H9 (cell line): ENCODE data around the gene FN1. TPM values are rescaled to one million over a fixed set of nuclear protein-coding genes. Genes with fewer than 3 reads are reported as not detected.
A peak's percentile ranks its signal among the peaks of the same experiment; 100 is the strongest.

Experiments used
- DNase-seq: peaks from one replicate; pipeline ENCODE4 v3.0.0-alpha.2; 2017
- H2AFZ ChIP-seq: one replicate; pipeline ENCODE4 v1.6.1; 2013; ENCODE audit warnings: mild to moderate bottlenecking, low read length, control low read depth, moderate library complexity
- H2AK5ac ChIP-seq: 2 replicates; pipeline ENCODE4 v1.6.1; 2013; ENCODE audit warnings: low read length, control low read depth, mixed read lengths; ENCODE audit not compliant: insufficient read length
- H2BK120ac ChIP-seq: one replicate; pipeline ENCODE4 v1.6.1; 2013; ENCODE audit warnings: low read depth, mild to moderate bottlenecking, low read length, control low read depth, inconsistent platforms; ENCODE audit not compliant: poor library complexity, severe bottlenecking
- H2BK12ac ChIP-seq: 2 replicates; pipeline ENCODE4 v1.6.1; 2013; ENCODE audit warnings: low read length, control low read depth, mixed read lengths, low read depth; ENCODE audit not compliant: insufficient read length
- H2BK15ac ChIP-seq: 2 replicates; pipeline ENCODE4 v1.6.1; 2013; ENCODE audit warnings: low read depth, low read length, control low read depth
- H2BK20ac ChIP-seq: one replicate; pipeline ENCODE4 v1.6.1; 2013; ENCODE audit warnings: low read depth, mild to moderate bottlenecking, low read length, control low read depth, inconsistent platforms; ENCODE audit not compliant: poor library complexity, severe bottlenecking
- H2BK5ac ChIP-seq: 2 replicates; pipeline ENCODE4 v1.6.1; 2013; ENCODE audit warnings: low read length, control low read depth, mixed read lengths; ENCODE audit not compliant: insufficient read length
- H3K14ac ChIP-seq: 2 replicates; pipeline ENCODE4 v1.6.1; 2013; ENCODE audit warnings: low read length, control low read depth; ENCODE audit not compliant: insufficient read depth
- H3K18ac ChIP-seq: 2 replicates; pipeline ENCODE4 v1.6.1; 2013; ENCODE audit warnings: low read depth, mild to moderate bottlenecking, mixed read lengths, low read length, control low read depth; ENCODE audit not compliant: insufficient read length
- H3K23ac ChIP-seq: 2 replicates; pipeline ENCODE4 v1.6.1; 2013; ENCODE audit warnings: low read length, control low read depth, mixed read lengths, low read depth; ENCODE audit not compliant: insufficient read length
- H3K23me2 ChIP-seq: 2 replicates; pipeline ENCODE4 v1.6.1; 2013; ENCODE audit warnings: low read depth, mild to moderate bottlenecking, mixed read lengths, low read length, control low read depth; ENCODE audit not compliant: insufficient read length, poor library complexity, severe bottlenecking
- H3K27ac ChIP-seq: 2 replicates; pipeline ENCODE4 v1.5.1; 2013; ENCODE audit warnings: low read length, control low read depth, mixed read lengths, low read depth; ENCODE audit not compliant: insufficient read length
- H3K27me3 ChIP-seq: 2 replicates; pipeline ENCODE4 v1.6.1; 2013; ENCODE audit warnings: low read length, control low read depth, inconsistent platforms; ENCODE audit not compliant: insufficient read depth
- H3K4ac ChIP-seq: 2 replicates; pipeline ENCODE4 v1.6.1; 2013; ENCODE audit warnings: low read depth, mild to moderate bottlenecking, control low read depth, inconsistent platforms, low read length, moderate library complexity
- H3K4me1 ChIP-seq: 2 replicates; pipeline ENCODE4 v1.6.1; 2013; ENCODE audit warnings: low read length, control low read depth, inconsistent platforms; ENCODE audit not compliant: insufficient read depth
- H3K4me2 ChIP-seq: 2 replicates; pipeline ENCODE4 v1.6.1; 2013; ENCODE audit warnings: low read length, control low read depth, mixed read lengths; ENCODE audit not compliant: insufficient read length, insufficient read depth
- H3K56ac ChIP-seq: 2 replicates; pipeline ENCODE4 v1.6.1; 2013; ENCODE audit warnings: low read depth, mild to moderate bottlenecking, mixed read lengths, low read length, control low read depth; ENCODE audit not compliant: insufficient read length
- H3K79me1 ChIP-seq: 2 replicates; pipeline ENCODE4 v1.6.1; 2013; ENCODE audit warnings: low read depth, mild to moderate bottlenecking, moderate library complexity, low read length, control low read depth, inconsistent platforms; ENCODE audit not compliant: insufficient read depth, poor library complexity, severe bottlenecking
- H3K79me2 ChIP-seq: 2 replicates; pipeline ENCODE4 v1.6.1; 2013; ENCODE audit warnings: low read length, control low read depth, inconsistent platforms; ENCODE audit not compliant: insufficient read depth
- H3K9ac ChIP-seq: 2 replicates; pipeline ENCODE4 v1.6.1; 2013; ENCODE audit warnings: low read length, control low read depth, mixed read lengths; ENCODE audit not compliant: insufficient read length; ENCODE audit errors: extremely low read depth
- H3K9me3 ChIP-seq: one replicate; pipeline ENCODE4 v1.6.1; 2013; ENCODE audit warnings: low read depth, low read length, inconsistent platforms; ENCODE audit not compliant: control insufficient read depth
- H3T11ph ChIP-seq: one replicate; pipeline ENCODE4 v1.6.1; 2013; ENCODE audit warnings: mild to moderate bottlenecking, low read length, control low read depth, inconsistent platforms
- H4K20me1 ChIP-seq: one replicate; pipeline ENCODE4 v1.6.1; 2013; ENCODE audit not compliant: control insufficient read depth, insufficient read length, insufficient read depth
- H4K5ac ChIP-seq: 2 replicates; pipeline ENCODE4 v1.6.1; 2013; ENCODE audit warnings: low read depth, mild to moderate bottlenecking, mixed read lengths, low read length, control low read depth; ENCODE audit not compliant: insufficient read length
- H4K8ac ChIP-seq: replicated peaks from 2 replicates; pipeline ENCODE4 v1.6.1; 2013; ENCODE audit warnings: low read length, control low read depth, mixed read lengths, low read depth; ENCODE audit not compliant: insufficient read length
- H4K91ac ChIP-seq: 2 replicates; pipeline ENCODE4 v1.6.1; 2013; ENCODE audit warnings: low read depth, mild to moderate bottlenecking, moderate library complexity, mixed read lengths, low read length, control low read depth; ENCODE audit not compliant: insufficient read length
- H3K27ac Mint-ChIP-seq, 3 experiments: 2 replicates in 2 of 3; 3 replicates in 1 of 3; pipeline ENCODE4 v1.8.0; 2020 to 2021; ENCODE audit warnings: mixed read lengths in 3 of 3, mild to moderate bottlenecking in 1 of 3, moderate library complexity in 1 of 3
- H3K27me3 Mint-ChIP-seq: 2 replicates; pipeline ENCODE4 v1.8.0; 2021; ENCODE audit warnings: low read depth, mild to moderate bottlenecking, moderate library complexity, mixed read lengths
- H3K36me3 Mint-ChIP-seq, 3 experiments: 2 replicates in 2 of 3; 3 replicates in 1 of 3; pipeline ENCODE4 v1.8.0; 2020 to 2021; ENCODE audit warnings: low read depth in 3 of 3, mixed read lengths in 3 of 3; ENCODE audit not compliant: insufficient read depth in 1 of 3
- H3K4me1 Mint-ChIP-seq, 2 experiments: 2 replicates each; pipeline ENCODE4 v1.8.0; 2020; ENCODE audit warnings: mixed read lengths in 2 of 2
- H3K4me3 Mint-ChIP-seq, 2 experiments: 2 replicates in 1 of 2; 3 replicates in 1 of 2; pipeline ENCODE4 v1.8.0; 2020 to 2021; ENCODE audit warnings: mild to moderate bottlenecking in 2 of 2, mixed read lengths in 2 of 2, moderate library complexity in 1 of 2
- H3K9me3 Mint-ChIP-seq, 2 experiments: 2 replicates in 1 of 2; 3 replicates in 1 of 2; pipeline ENCODE4 v1.8.0; 2020; ENCODE audit warnings: mild to moderate bottlenecking in 2 of 2, mixed read lengths in 2 of 2, moderate library complexity in 1 of 2
- WGBS: extraction: QIAGEN DNeasy Blood & Tissue Kit; methylation state at CpG from one replicate; pipeline ENCODE4 v1.1.7; 2013; ENCODE audit warnings: missing lambda C conversion rate, low lambda C conversion rate, mixed read lengths; ENCODE audit not compliant: insufficient read length; ENCODE audit errors: extremely low coverage; 5-methylcytosine and 5-hydroxymethylcytosine counted together
- total RNA-seq: library from RNA; stranded (reverse); gene quantifications from 2 replicates; pipeline ENCODE4 v1.2.1, GENCODE V29; 2021
- TF ChIP-seq, protein P1 (sequence below): fragments of 200-600 bp; sonication (generic); conservative IDR thresholded peaks from 3 replicates; pipeline ENCODE4 v1.8.0; 2021; ENCODE audit warnings: antibody characterized with exemption, mild to moderate bottlenecking

The FN1 gene
- total RNA-seq, 1 experiment from 2014 or later: 56.0 TPM

- H3T11ph ChIP-seq: no peak overlapping the region
- H3K27me3 Mint-ChIP-seq: no peaks in the 10 kb centered on the region
- H4K5ac ChIP-seq: no peak overlapping the region
- no peaks in the 10 kb centered on the region for H3K79me2 ChIP-seq
- H2BK20ac ChIP-seq: no peak overlapping the region
- H2AK5ac ChIP-seq: no peak overlapping the region
- no peaks in the 10 kb centered on the region for H3K79me1 ChIP-seq
- no peak overlapping the region for H3K14ac ChIP-seq
- no peak overlapping the region for H2BK12ac ChIP-seq
- H3K9ac ChIP-seq: no peak overlapping the region
- H3K9me3 Mint-ChIP-seq: no peaks in the 10 kb centered on the region
- WGBS: no CpG with 5 or more reads among the region's 1 CpG
- H3K18ac ChIP-seq: no peak overlapping the region
- H3K23ac ChIP-seq: no peak overlapping the region
- H2AFZ ChIP-seq: no peak overlapping the region
- no peak overlapping the region for H2BK5ac ChIP-seq
- no peak overlapping the region for H2BK15ac ChIP-seq
- no peak overlapping the region for H3K56ac ChIP-seq
- no peak overlapping the region for H2BK120ac ChIP-seq
- H3K27me3 ChIP-seq: no peaks in the 10 kb centered on the region
- no peaks in the 10 kb centered on the region for H4K20me1 ChIP-seq
- H3K4me2 ChIP-seq: no peak overlapping the region
- no peak overlapping the region for H4K8ac ChIP-seq
- H3K9me3 ChIP-seq: no peaks in the 10 kb centered on the region
- H3K4me3 Mint-ChIP-seq: no peak overlapping the region
- TF ChIP-seq, protein P1, sequence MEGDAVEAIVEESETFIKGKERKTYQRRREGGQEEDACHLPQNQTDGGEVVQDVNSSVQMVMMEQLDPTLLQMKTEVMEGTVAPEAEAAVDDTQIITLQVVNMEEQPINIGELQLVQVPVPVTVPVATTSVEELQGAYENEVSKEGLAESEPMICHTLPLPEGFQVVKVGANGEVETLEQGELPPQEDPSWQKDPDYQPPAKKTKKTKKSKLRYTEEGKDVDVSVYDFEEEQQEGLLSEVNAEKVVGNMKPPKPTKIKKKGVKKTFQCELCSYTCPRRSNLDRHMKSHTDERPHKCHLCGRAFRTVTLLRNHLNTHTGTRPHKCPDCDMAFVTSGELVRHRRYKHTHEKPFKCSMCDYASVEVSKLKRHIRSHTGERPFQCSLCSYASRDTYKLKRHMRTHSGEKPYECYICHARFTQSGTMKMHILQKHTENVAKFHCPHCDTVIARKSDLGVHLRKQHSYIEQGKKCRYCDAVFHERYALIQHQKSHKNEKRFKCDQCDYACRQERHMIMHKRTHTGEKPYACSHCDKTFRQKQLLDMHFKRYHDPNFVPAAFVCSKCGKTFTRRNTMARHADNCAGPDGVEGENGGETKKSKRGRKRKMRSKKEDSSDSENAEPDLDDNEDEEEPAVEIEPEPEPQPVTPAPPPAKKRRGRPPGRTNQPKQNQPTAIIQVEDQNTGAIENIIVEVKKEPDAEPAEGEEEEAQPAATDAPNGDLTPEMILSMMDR: no peak
- peaks cover 4 to 13% (median 6%) of the 10 kb centered on the region in 3 experiments; a peak in 5 of 7 replicates for H3K36me3 Mint-ChIP-seq
- peaks cover 0 to 4% of the 10 kb centered on the region in 2 experiments; a peak in 2 of 4 replicates for H3K4me1 Mint-ChIP-seq
- no peak for DNase-seq
- H4K91ac ChIP-seq: no peak overlapping the region
- no peaks in the 10 kb centered on the region for H3K23me2 ChIP-seq
- H3K4me1 ChIP-seq: no peaks in the 10 kb centered on the region
- no peak overlapping the region for H3K27ac ChIP-seq
- H3K27ac Mint-ChIP-seq: 0 out of 7 replicates have a peak overlapping the region, but pooled peaks of 1 of the 3 experiments have one; percentile 79
- H3K4ac ChIP-seq: no peak overlapping the region
These were observed 21.9 kb downstream of the FN1 start for GRCh38 chr2:215413974-215414373.
